Natural killer cell (primary cell): ENCODE results near the gene SERPINA6. TPM values are rescaled to one million over a fixed set of nuclear protein-coding genes. Genes with fewer than 3 reads are reported as not detected.
"Not testable (repeated sequence)": the region's sequence is repeated elsewhere in the genome, so short reads cannot be mapped to it uniquely, and the experiment has no call there.

ENCODE experiments used
- ATAC-seq, 3 donors: fragments of 150-1000 bp in 2 of 3; fragments of 200-7000 bp in 1 of 3; cut with Tn5 transposase; 1 replicate in 1 of 3; 2 replicates in 2 of 3; pipeline ENCODE4 v1.10.0; 2021; ENCODE audit warnings: mild to moderate bottlenecking in 2 of 3, moderate library complexity in 2 of 3
- DNase-seq, 2 donors: peaks; one replicate each; pipeline versions ENCODE4 v3.0.0 to v3.0.0-alpha.2; 2013 to 2021; ENCODE audit warnings: mixed read lengths in 1 of 2
- H3K27ac ChIP-seq: one replicate; pipeline ENCODE4 v1.5.1; 2013; ENCODE audit warnings: mild to moderate bottlenecking, low read length
- H3K27me3 ChIP-seq: one replicate; pipeline ENCODE4 v1.6.1; 2013; ENCODE audit warnings: low read length; ENCODE audit not compliant: control insufficient read depth, insufficient read depth
- H3K36me3 ChIP-seq: one replicate; pipeline ENCODE4 v1.6.1; 2013; ENCODE audit warnings: low read length; ENCODE audit not compliant: control insufficient read depth, insufficient read depth
- H3K4me1 ChIP-seq: one replicate; pipeline ENCODE4 v1.6.1; 2013; ENCODE audit warnings: low read length; ENCODE audit not compliant: control insufficient read depth, insufficient read depth
- H3K4me3 ChIP-seq: one replicate; pipeline ENCODE4 v1.5.1; 2013; ENCODE audit warnings: low read length
- H3K9me3 ChIP-seq: one replicate; pipeline ENCODE4 v1.6.1; 2013; ENCODE audit warnings: low read length; ENCODE audit not compliant: control insufficient read depth, insufficient read depth
- H3K27ac Mint-ChIP-seq, 2 donors: one replicate each; pipeline ENCODE4 v1.8.0; 2022; ENCODE audit warnings: mild to moderate bottlenecking in 2 of 2, mixed read lengths in 2 of 2, moderate library complexity in 1 of 2
- H3K27me3 Mint-ChIP-seq, 2 donors: one replicate each; pipeline ENCODE4 v1.8.0; 2022; ENCODE audit warnings: low read depth in 2 of 2, mixed read lengths in 2 of 2
- H3K36me3 Mint-ChIP-seq: one replicate; pipeline ENCODE4 v1.8.0; 2022; ENCODE audit warnings: mixed read lengths
- H3K4me1 Mint-ChIP-seq, 2 donors: one replicate each; pipeline ENCODE4 v1.8.0; 2022; ENCODE audit warnings: mixed read lengths in 2 of 2
- H3K4me3 Mint-ChIP-seq: one replicate; pipeline ENCODE4 v1.8.0; 2022; ENCODE audit warnings: mild to moderate bottlenecking, moderate library complexity, mixed read lengths
- H3K9me3 Mint-ChIP-seq, 2 donors: one replicate each; pipeline ENCODE4 v1.8.0; 2022; ENCODE audit warnings: mixed read lengths in 2 of 2
- CTCF ChIP-seq: fragments of 200-600 bp; IDR thresholded peaks from one replicate; pipeline ENCODE4 v1.8.0; 2022; ENCODE audit warnings: antibody characterized with exemption
- WGBS: methylation state at CpG from one replicate; pipeline ENCODE4 v1.1.7; 2013; ENCODE audit warnings: missing lambda C conversion rate; ENCODE audit not compliant: insufficient coverage; 5-methylcytosine and 5-hydroxymethylcytosine counted together
- intact Hi-C: fragments of 100-400 bp; cut with micrococcal nuclease; formaldehyde crosslinking; loops from one replicate; pipeline ENCODE4 v1.14.2; 2022
- total RNA-seq, 4 donors: library from RNA; stranded (reverse); fragments of 120-200 nt in 1 of 4; gene quantifications; one replicate each; pipeline versions ENCODE4 v1.2.3 to v1.2.4, GENCODE V29; 2013 to 2022

The SERPINA6 gene
- total RNA-seq, 3 donors from 2014 or later (not counting 1 experiment from before 2014, with no cell fraction given), result not detected

DNA sequence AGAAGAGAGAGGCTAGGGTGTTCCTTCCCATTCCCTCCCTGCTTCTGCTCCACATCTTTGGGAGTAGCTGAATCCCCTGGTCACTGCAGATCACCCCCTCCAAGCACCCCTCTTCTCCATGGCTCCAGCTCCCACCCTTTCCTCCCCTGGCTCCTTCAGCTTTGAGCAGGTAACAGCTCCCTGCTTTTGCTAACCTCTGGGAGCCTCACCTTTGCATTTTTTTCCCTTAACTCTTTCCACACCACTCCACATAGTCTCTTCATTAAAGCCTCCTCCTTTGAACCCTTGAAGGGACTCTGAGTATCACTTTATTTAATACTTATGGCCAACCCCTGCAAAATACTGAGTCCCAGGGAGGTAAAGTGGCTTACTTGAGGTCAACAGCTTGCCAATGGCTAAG, 25.7 kb upstream of the SERPINA6 start:
- ATAC-seq, result no peak
- H3K9me3 ChIP-seq, result no peaks in the 10 kb centered on the region
- Mint-ChIP-seq H3K36me3 (no peaks in the 10 kb centered on the region), H3K4me1 (no peaks in the 10 kb centered on the region), H3K27ac (no peak overlapping the region), H3K27me3 (peaks cover 3 to 4% of the 10 kb centered on the region in 2 donors), H3K9me3 (no peaks in the 10 kb centered on the region), H3K4me3 (no peak overlapping the region)
- DNase-seq, result no peak
- H3K4me3 ChIP-seq, result no peak overlapping the region
- H3K36me3 ChIP-seq, result no peaks in the 10 kb centered on the region
- TF ChIP-seq CTCF, result no peak
- no peak overlapping the region for H3K27ac ChIP-seq
- H3K27me3 ChIP-seq, result no peaks in the 10 kb centered on the region
- H3K4me1 ChIP-seq, result no peaks in the 10 kb centered on the region
- intact Hi-C loops, result no loop called here

DNA sequence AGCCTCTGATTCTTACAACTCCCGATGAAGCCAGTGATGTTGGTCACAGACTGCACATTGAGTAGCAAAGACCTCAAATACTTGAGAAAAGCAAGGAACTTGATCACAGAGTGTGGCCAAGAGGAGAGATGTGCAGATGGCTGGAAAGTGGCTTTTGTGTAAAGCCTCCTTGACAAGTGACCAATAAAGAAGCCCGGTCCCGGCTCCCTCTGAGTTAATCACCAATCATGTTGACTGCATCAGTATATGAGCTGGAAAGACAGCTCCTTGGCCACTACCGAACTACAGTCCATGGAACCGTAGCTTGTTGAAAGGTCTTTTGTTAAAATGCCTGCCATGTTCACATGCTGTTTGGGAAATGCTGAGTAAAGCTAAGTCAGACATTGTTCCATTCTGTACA, 23.7 kb upstream of the SERPINA6 start:
- no peak for TF ChIP-seq CTCF
- H3K36me3 Mint-ChIP-seq, result no peaks in the 10 kb centered on the region
- H3K36me3 ChIP-seq, result no peaks in the 10 kb centered on the region
- WGBS, result 92% methylated on average over 5 of the region's 5 CpGs
- no peaks in the 10 kb centered on the region for H3K9me3 Mint-ChIP-seq
- H3K4me1 ChIP-seq, result no peaks in the 10 kb centered on the region
- intact Hi-C loops, result no loop called here
- no peak overlapping the region for H3K27ac Mint-ChIP-seq
- peaks cover 1 to 2% of the 10 kb centered on the region in 2 donors for H3K27me3 Mint-ChIP-seq
- H3K9me3 ChIP-seq, result no peaks in the 10 kb centered on the region
- H3K27ac ChIP-seq, result peak overlapping the region; percentile 60
- ATAC-seq (no peak), DNase-seq (no peak)
- H3K4me3 ChIP-seq, result no peak overlapping the region
- no peaks in the 10 kb centered on the region for H3K4me1 Mint-ChIP-seq
- no peaks in the 10 kb centered on the region for H3K27me3 ChIP-seq
- H3K4me3 Mint-ChIP-seq, result no peak overlapping the region

DNA sequence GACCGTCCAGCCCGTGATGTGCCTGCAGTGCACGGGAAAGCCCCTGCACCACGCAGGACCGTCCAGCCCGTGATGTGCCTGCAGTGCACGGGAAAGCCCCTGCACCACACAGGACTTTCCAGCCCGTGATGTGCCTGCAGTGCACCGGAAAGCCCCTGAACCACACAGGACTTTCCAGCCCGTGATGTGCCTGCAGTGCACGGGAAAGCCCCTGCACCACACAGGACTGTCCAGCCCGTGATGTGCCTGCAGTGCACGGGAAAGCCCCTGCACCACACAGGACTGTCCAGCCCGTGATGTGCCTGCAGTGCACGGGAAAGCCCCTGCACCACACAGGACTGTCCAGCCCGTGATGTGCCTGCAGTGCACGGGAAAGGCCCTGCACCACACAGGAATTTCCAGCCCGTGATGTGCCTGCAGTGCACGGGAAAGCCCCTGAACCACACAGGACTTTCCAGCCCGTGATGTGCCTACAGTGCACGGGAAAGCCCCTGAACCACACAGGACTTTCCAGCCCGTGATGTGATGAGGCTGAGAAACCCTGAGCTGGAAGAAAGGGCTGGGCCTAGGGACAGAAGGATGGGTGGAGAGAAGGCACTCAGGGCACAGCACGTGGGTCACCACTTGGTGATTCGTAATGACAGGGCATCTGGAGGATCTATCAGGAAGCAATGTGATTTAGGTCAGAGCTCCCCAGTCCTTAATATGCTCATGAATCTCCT, 23.1 kb upstream of the SERPINA6 start:
- intact Hi-C loops, H3K36me3 Mint-ChIP-seq, H3K4me1 ChIP-seq, H3K9me3 Mint-ChIP-seq, H3K9me3 ChIP-seq, H3K4me1 Mint-ChIP-seq, H3K27me3 Mint-ChIP-seq, H3K4me3 Mint-ChIP-seq, H3K4me3 ChIP-seq, H3K27me3 ChIP-seq, H3K36me3 ChIP-seq, H3K27ac Mint-ChIP-seq: not testable (repeated sequence)
- H3K27ac ChIP-seq, result peak overlapping the region; percentile 60
- ATAC-seq, result peak in 2 of 3 donors; percentile 57 to 60
- DNase-seq, result peak in 1 of 2 donors; percentile 65
- 63% methylated on average over 21 of the region's 24 CpGs for WGBS

GRCh38 chr14:94345344-94346064, 22.4 kb upstream of the SERPINA6 start:
- TF ChIP-seq CTCF, result no peak
- ATAC-seq (peak in 1 of 3 donors; percentile 42), DNase-seq (peak in 1 of 2 donors; percentile 32)
- 87% methylated on average over 8 of the region's 12 CpGs for whole genome bisulfite sequencing
- Histone ChIP-seq H3K4me1 (no peaks in the 10 kb centered on the region), H3K36me3 (no peaks in the 10 kb centered on the region), H3K9me3 (no peaks in the 10 kb centered on the region), H3K27ac (peak overlapping the region; percentile 40), H3K4me3 (no peak overlapping the region), H3K27me3 (no peaks in the 10 kb centered on the region)
- Mint-ChIP-seq H3K27me3 (peaks cover 8 to 14% of the 10 kb centered on the region in 2 donors), H3K4me3 (no peak overlapping the region), H3K4me1 (no peaks in the 10 kb centered on the region), H3K9me3 (no peaks in the 10 kb centered on the region), H3K36me3 (no peaks in the 10 kb centered on the region), H3K27ac (no peak overlapping the region)
- intact Hi-C loops, result no loop called here
